ENCODE results near the gene HGFAC.

- TF ChIP-seq CTCF (conservative IDR thresholded peaks at IDR 0.05) (no peak), EZH2 (IDR thresholded peaks at IDR 0.05; ENCODE audit: low read depth) (no peak)
These were observed 2.4 kb upstream of the HGFAC start for GRCh38 chr4:3439391-3439790.

Measured in PC-9 (cell line).